Mesenchymal stem cell (in vitro differentiated cells and primary cell): ENCODE data around the gene ABCG2.
A peak's percentile ranks its signal among the peaks of the same experiment; 100 is the strongest.

ENCODE experiments used
- DNase-seq: peaks from one replicate; pipeline ENCODE4 v3.0.0-alpha.2; 2013
- H2AFZ ChIP-seq: one replicate; pipeline ENCODE4 v1.6.1; 2013; ENCODE audit warnings: low read depth, mild to moderate bottlenecking, control low read depth, inconsistent platforms, low read length, moderate library complexity
- H2AK5ac ChIP-seq: 2 replicates; pipeline ENCODE4 v1.6.1; 2013; ENCODE audit warnings: low read length, moderate library complexity, mild to moderate bottlenecking, inconsistent platforms; ENCODE audit not compliant: severe bottlenecking
- H2BK120ac ChIP-seq: one replicate; pipeline ENCODE4 v1.6.1; 2013; ENCODE audit warnings: low read depth, mild to moderate bottlenecking, inconsistent platforms, low read length, moderate library complexity
- H2BK12ac ChIP-seq, 2 experiments: one replicate each; pipeline ENCODE4 v1.6.1; 2013; ENCODE audit warnings: inconsistent platforms in 2 of 2, low read length in 2 of 2, mild to moderate bottlenecking in 2 of 2, moderate library complexity in 2 of 2, control low read depth in 1 of 2
- H2BK15ac ChIP-seq: one replicate; pipeline ENCODE4 v1.6.1; 2013; ENCODE audit warnings: mild to moderate bottlenecking, low read depth, inconsistent platforms; ENCODE audit not compliant: poor library complexity, severe bottlenecking
- H2BK5ac ChIP-seq: 2 replicates; pipeline ENCODE4 v1.6.1; 2013; ENCODE audit warnings: low read depth, mild to moderate bottlenecking, low read length, control low read depth, inconsistent platforms; ENCODE audit not compliant: poor library complexity, severe bottlenecking
- H3K14ac ChIP-seq, 2 experiments: one replicate each; pipeline ENCODE4 v1.6.1; 2013; ENCODE audit warnings: inconsistent platforms in 2 of 2, low read length in 2 of 2, control low read depth in 1 of 2, mild to moderate bottlenecking in 1 of 2, moderate library complexity in 1 of 2
- H3K18ac ChIP-seq, 2 experiments: one replicate each; pipeline ENCODE4 v1.6.1; 2013; ENCODE audit warnings: inconsistent platforms in 2 of 2, low read length in 2 of 2, control low read depth in 1 of 2, low read depth in 1 of 2, mild to moderate bottlenecking in 1 of 2
- H3K23ac ChIP-seq, 2 experiments: one replicate each; pipeline ENCODE4 v1.6.1; 2013; ENCODE audit warnings: inconsistent platforms in 2 of 2, low read length in 2 of 2, mild to moderate bottlenecking in 2 of 2, moderate library complexity in 2 of 2, control low read depth in 1 of 2
- H3K27ac ChIP-seq: 2 replicates; pipeline ENCODE4 v1.5.1; 2013; ENCODE audit warnings: mild to moderate bottlenecking, moderate library complexity, low read length, control low read depth, inconsistent platforms; ENCODE audit not compliant: poor library complexity, severe bottlenecking
- H3K27me3 ChIP-seq, 2 experiments: 2 replicates each; pipeline versions ENCODE4 v1.6.1 to v1.7.0; 2013; ENCODE audit warnings: low read length in 2 of 2, mild to moderate bottlenecking in 2 of 2, moderate library complexity in 2 of 2, control low read depth in 1 of 2, inconsistent platforms in 1 of 2; ENCODE audit not compliant: control insufficient read depth in 1 of 2, insufficient read depth in 1 of 2
- H3K36me3 ChIP-seq, 2 experiments: 2 replicates each; pipeline versions ENCODE4 v1.6.1 to v1.7.0; 2013; ENCODE audit warnings: low read length in 2 of 2, control low read depth in 1 of 2, inconsistent platforms in 1 of 2, low read depth in 1 of 2, mild to moderate bottlenecking in 1 of 2; ENCODE audit not compliant: insufficient read depth in 2 of 2, control insufficient read depth in 1 of 2
- H3K4ac ChIP-seq, 2 experiments: one replicate each; pipeline ENCODE4 v1.6.1; 2013; ENCODE audit warnings: inconsistent platforms in 2 of 2, low read length in 2 of 2, mild to moderate bottlenecking in 2 of 2, moderate library complexity in 2 of 2, control low read depth in 1 of 2, low read depth in 1 of 2
- H3K4me1 ChIP-seq: 2 replicates; pipeline ENCODE4 v1.6.1; 2013; ENCODE audit warnings: low read depth, low read length, control low read depth; ENCODE audit not compliant: control insufficient read depth, insufficient read depth
- H3K4me2 ChIP-seq: 2 replicates; pipeline ENCODE4 v1.6.1; 2013; ENCODE audit warnings: low read length, mild to moderate bottlenecking, inconsistent platforms; ENCODE audit not compliant: poor library complexity, severe bottlenecking
- H3K4me3 ChIP-seq, 2 experiments: 2 replicates each; pipeline versions ENCODE4 v1.5.1 to v1.7.0; 2013; ENCODE audit warnings: low read length in 2 of 2, mild to moderate bottlenecking in 2 of 2, control low read depth in 1 of 2, low read depth in 1 of 2; ENCODE audit not compliant: insufficient read depth in 1 of 2
- H3K79me1 ChIP-seq: replicated peaks from 2 replicates; pipeline ENCODE4 v1.6.1; 2013; ENCODE audit warnings: mild to moderate bottlenecking, control low read depth, low read length, inconsistent platforms; ENCODE audit not compliant: poor library complexity, severe bottlenecking
- H3K9ac ChIP-seq: 2 replicates; pipeline ENCODE4 v1.7.0; 2013; ENCODE audit warnings: mild to moderate bottlenecking, low read length, moderate library complexity
- H3K9me3 ChIP-seq: 2 replicates; pipeline ENCODE4 v1.7.0; 2013; ENCODE audit warnings: mild to moderate bottlenecking, low read length; ENCODE audit not compliant: control insufficient read depth
- H4K8ac ChIP-seq: one replicate; pipeline ENCODE4 v1.6.1; 2013; ENCODE audit warnings: inconsistent platforms, mild to moderate bottlenecking, low read length, moderate library complexity
- H4K91ac ChIP-seq: one replicate; pipeline ENCODE4 v1.6.1; 2013; ENCODE audit warnings: mild to moderate bottlenecking, low read length, inconsistent platforms
- WGBS: methylation state at CpG from one replicate; pipeline ENCODE4 v1.1.7; 2013; ENCODE audit warnings: mixed read lengths; 5-methylcytosine and 5-hydroxymethylcytosine counted together

Gene ABCG2

GRCh38 chr4:88135356-88135663 lies 23.1 kb downstream of the ABCG2 start:
- no peak overlapping the region for H3K18ac ChIP-seq
- H3K9ac ChIP-seq: no peak overlapping the region
- no peak overlapping the region for H4K8ac ChIP-seq
- H2BK120ac ChIP-seq: no peak overlapping the region
- H3K23ac ChIP-seq: no peak overlapping the region
- no peak for DNase-seq
- H3K27ac ChIP-seq: no peak overlapping the region
- H2BK15ac ChIP-seq: no peak overlapping the region
- H3K4ac ChIP-seq: no peak overlapping the region
- no peak overlapping the region for H3K14ac ChIP-seq
- no peak overlapping the region for H2AFZ ChIP-seq
- H3K27me3 ChIP-seq: no peaks in the 10 kb centered on the region
- H2AK5ac ChIP-seq: no peak overlapping the region
- H3K9me3 ChIP-seq: no peaks in the 10 kb centered on the region
- H3K4me1 ChIP-seq: no peaks in the 10 kb centered on the region
- no peaks in the 10 kb centered on the region for H3K36me3 ChIP-seq
- WGBS: 98% methylated on average over 3 of the region's 3 CpGs
- H3K4me3 ChIP-seq: no peak overlapping the region
- no peak overlapping the region for H2BK12ac ChIP-seq
- no peak overlapping the region for H2BK5ac ChIP-seq
- H3K4me2 ChIP-seq: no peak overlapping the region
- no peaks in the 10 kb centered on the region for H3K79me1 ChIP-seq
- H4K91ac ChIP-seq: no peak overlapping the region

- 92% methylated on average over 3 of the region's 3 CpGs for WGBS
- Histone ChIP-seq H3K4me2 (no peak overlapping the region), H2BK12ac (peak overlapping the region in 1 of 2 experiments; percentile 21), H3K36me3 (no peaks in the 10 kb centered on the region), H3K14ac (no peak overlapping the region), H4K91ac (no peak overlapping the region), H3K27ac (no peak overlapping the region), H2BK120ac (no peak overlapping the region), H3K4me3 (no peak overlapping the region), H4K8ac (no peak overlapping the region), H2AK5ac (no peak overlapping the region), H3K4ac (no peak overlapping the region), H3K18ac (no peak overlapping the region), H3K4me1 (no peaks in the 10 kb centered on the region), H3K9me3 (no peaks in the 10 kb centered on the region), H3K9ac (no peak overlapping the region), H2AFZ (no peak overlapping the region), H3K79me1 (no peaks in the 10 kb centered on the region), H3K23ac (no peak overlapping the region), H2BK5ac (no peak overlapping the region), H2BK15ac (no peak overlapping the region), H3K27me3 (no peaks in the 10 kb centered on the region)
- DNase-seq: no peak
These were observed 23.7 kb downstream of the ABCG2 start for GRCh38 chr4:88134536-88135355.

- Histone ChIP-seq H4K8ac (no peak overlapping the region), H4K91ac (no peak overlapping the region), H3K4me2 (no peak overlapping the region), H3K27ac (no peak overlapping the region), H3K14ac (no peak overlapping the region), H3K4ac (no peak overlapping the region), H2BK12ac (no peak overlapping the region), H3K18ac (no peak overlapping the region), H2BK120ac (no peak overlapping the region), H3K23ac (no peak overlapping the region), H3K9ac (no peak overlapping the region), H3K79me1 (no peaks in the 10 kb centered on the region), H3K4me1 (no peaks in the 10 kb centered on the region), H2AFZ (no peak overlapping the region), H2BK5ac (no peak overlapping the region), H3K4me3 (no peak overlapping the region), H2AK5ac (no peak overlapping the region), H3K27me3 (no peaks in the 10 kb centered on the region), H2BK15ac (no peak overlapping the region), H3K36me3 (no peaks in the 10 kb centered on the region), H3K9me3 (no peaks in the 10 kb centered on the region)
- DNase-seq: no peak
- WGBS: 100% methylated on average over 1 of the region's 1 CpG
These were observed 24.3 kb downstream of the ABCG2 start for GRCh38 chr4:88134111-88134510.

GRCh38 chr4:88130544-88131305 lies 27.7 kb downstream of the ABCG2 start:
- Histone ChIP-seq H3K4me1 (no peaks in the 10 kb centered on the region), H3K4me3 (no peak overlapping the region), H3K36me3 (no peaks in the 10 kb centered on the region), H4K8ac (no peak overlapping the region), H2AFZ (no peak overlapping the region), H2BK15ac (no peak overlapping the region), H3K14ac (no peak overlapping the region), H3K27ac (no peak overlapping the region), H2AK5ac (no peak overlapping the region), H3K4me2 (no peak overlapping the region), H3K79me1 (no peaks in the 10 kb centered on the region), H4K91ac (no peak overlapping the region), H3K27me3 (no peaks in the 10 kb centered on the region), H3K18ac (no peak overlapping the region), H2BK12ac (no peak overlapping the region), H3K23ac (no peak overlapping the region), H2BK120ac (no peak overlapping the region), H3K4ac (no peak overlapping the region), H2BK5ac (no peak overlapping the region), H3K9ac (no peak overlapping the region), H3K9me3 (no peaks in the 10 kb centered on the region)
- 95% methylated on average over 9 of the region's 9 CpGs for WGBS
- DNase-seq: no peak
